GM10847 (cell line): ENCODE data around the gene OTOG.

Source experiments
- POLR2A ChIP-seq: IDR thresholded peaks from 2 replicates; pipeline ENCODE4 v1.6.1; 2011; ENCODE audit not compliant: insufficient read length; ENCODE audit errors: extremely low read depth

The OTOG gene

GRCh38 chr11:17559341-17560087, 12.5 kb downstream of the OTOG start:
- TF ChIP-seq POLR2A: no peak

GRCh38 chr11:17560281-17561110, 13.4 kb downstream of the OTOG start:
- no peak for TF ChIP-seq POLR2A

- TF ChIP-seq POLR2A: no peak
These were observed 14.0 kb downstream of the OTOG start for GRCh38 chr11:17561111-17561415.

DNA sequence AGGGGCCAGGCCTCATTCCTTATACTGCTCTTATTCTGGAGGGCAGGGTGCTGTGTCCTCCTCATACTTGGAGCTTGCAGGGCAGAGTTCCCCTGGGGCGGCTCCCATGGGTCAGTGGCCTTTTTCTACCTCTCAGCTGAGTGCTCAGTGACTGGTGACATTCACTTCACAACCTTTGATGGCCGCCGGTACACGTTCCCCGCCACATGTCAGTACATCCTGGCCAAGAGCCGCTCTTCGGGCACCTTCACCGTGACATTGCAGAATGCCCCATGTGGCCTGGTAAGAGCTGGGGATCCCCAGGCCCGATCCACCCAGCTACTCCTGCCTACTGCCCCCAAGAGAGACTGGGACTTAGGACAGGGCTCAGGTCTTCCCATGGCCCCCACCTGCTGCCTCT, 14.5 kb downstream of the OTOG start:
- TF ChIP-seq POLR2A: no peak

DNA sequence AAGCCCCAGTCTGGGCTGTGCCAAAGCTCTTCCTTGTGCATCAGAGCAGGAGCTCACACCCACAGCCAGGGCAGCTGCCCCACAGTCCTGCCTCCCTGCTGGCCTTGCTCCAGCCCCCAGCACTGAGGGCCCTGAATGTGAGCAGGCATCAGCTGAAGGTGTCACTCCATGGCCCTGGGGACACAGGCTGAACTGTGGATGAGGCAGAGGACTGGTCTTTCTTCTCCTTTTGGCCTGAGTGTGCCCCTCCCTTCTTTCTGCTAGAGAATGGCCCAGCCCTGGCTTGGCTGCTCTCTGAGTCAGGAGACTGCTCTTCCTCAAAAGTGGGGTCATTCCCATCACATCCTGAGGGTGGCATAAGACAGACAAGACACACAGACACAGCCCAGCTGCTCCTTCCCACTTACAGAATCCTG, 16.2 kb downstream of the OTOG start:
- TF ChIP-seq POLR2A: no peak

GRCh38 chr11:17563961-17564686, 17.1 kb downstream of the OTOG start:
- TF ChIP-seq POLR2A: no peak

- TF ChIP-seq POLR2A: no peak
These were observed 17.6 kb downstream of the OTOG start for GRCh38 chr11:17564687-17565042.

GRCh38 chr11:17568944-17569343, 21.9 kb downstream of the OTOG start:
- no peak for TF ChIP-seq POLR2A

DNA sequence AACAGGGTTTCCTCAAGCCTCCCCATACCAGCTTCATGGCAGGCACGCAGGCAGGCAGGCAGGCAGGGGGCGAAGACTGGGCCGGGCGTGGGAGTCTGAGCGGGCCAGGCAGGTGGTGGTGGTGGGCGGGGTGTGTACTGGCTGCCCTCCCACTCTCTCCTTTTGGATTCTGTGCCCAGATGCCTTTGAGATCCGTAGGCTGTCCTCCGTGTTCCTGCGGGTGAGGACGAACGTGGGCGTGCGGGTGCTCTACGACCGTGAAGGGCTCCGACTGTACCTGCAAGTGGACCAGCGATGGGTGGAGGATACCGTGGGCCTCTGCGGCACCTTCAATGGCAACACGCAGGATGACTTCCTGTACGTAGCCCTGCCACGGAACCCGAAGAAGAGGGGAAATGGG, 23.0 kb downstream of the OTOG start:
- no peak for TF ChIP-seq POLR2A

- TF ChIP-seq POLR2A: no peak
These were observed 24.6 kb downstream of the OTOG start for GRCh38 chr11:17571431-17572358.

- no peak for TF ChIP-seq POLR2A
These were observed 25.3 kb downstream of the OTOG start for GRCh38 chr11:17572359-17572690.

GRCh38 chr11:17572791-17573460, 25.9 kb downstream of the OTOG start:
- TF ChIP-seq POLR2A: no peak

- no peak for TF ChIP-seq POLR2A
These were observed 26.5 kb downstream of the OTOG start for GRCh38 chr11:17573526-17573925.
